ENCODE data around the gene MFSD2A. TPM values are rescaled to one million over a fixed set of nuclear protein-coding genes. Genes with fewer than 3 reads are reported as not detected.

Gene MFSD2A
- total RNA-seq, 1 experiment from 2014 or later, result 8.0 TPM

DNA sequence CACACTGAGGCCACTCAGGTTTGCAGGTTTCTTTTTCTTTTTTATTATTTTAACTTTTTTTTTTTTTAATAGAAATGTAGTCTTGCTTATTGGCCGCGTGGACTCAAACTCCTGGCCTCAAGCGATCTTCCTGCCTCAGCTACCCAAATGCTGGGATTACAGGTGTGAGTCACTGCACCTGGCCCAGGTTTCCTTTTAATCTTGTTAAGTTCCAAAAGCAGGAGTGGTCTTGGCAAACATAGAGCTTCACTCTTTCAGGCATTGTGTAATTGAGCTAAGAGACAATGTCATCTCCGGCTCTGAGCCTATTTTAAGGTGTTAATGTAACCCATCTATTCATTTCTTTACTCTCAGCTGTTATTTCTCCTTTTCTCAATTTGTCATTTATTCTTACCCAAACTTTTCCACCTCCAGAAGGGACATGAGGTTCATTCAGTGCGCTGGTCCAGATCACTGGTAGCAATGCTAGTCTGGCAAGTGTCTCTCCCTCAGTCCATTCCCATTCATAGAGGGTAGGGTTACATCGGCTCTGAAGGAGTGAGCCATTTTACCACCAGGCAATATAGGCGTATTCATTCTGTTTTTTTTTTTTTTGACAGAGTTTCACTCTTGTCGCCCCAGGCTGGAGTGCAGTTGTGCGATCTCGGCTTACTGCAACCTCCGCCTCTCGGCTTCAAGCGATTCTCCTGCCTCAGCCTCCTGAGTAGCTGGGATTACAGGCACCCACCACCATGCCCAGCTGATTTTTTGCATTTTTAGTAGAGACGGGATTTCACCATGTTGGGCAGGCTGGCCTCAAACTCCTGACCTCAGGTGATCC, 11.3 kb upstream of the MFSD2A start:
- ATAC-seq, result no peak
- no TSS peak for BruUV-seq (replicated peaks)

More for the DNA sequence above, 11.3 kb upstream of the MFSD2A start:
- CTCF ChIA-PET, result no interaction called here
- no peak overlapping the region for H3K27ac ChIP-seq (ENCODE audit: low read depth, low read length)
- no peaks in the 10 kb centered on the region for H3K4me1 ChIP-seq (ENCODE audit: control insufficient read depth in 1 of 2, insufficient read depth in 2 of 2, low read length in 2 of 2)
- no peak overlapping the region for H3K9ac ChIP-seq (ENCODE audit: low read length)
- RAD21 ChIA-PET (ENCODE audit: low non-redundant PET in 1 of 2, low total read pairs in 2 of 2, uncharacterized antibody in 2 of 2, unreplicated experiment in 2 of 2), result no interaction called here
- no peaks in the 10 kb centered on the region for H3K36me3 ChIP-seq (ENCODE audit: control insufficient read depth in 1 of 2, insufficient read depth in 2 of 2, low read length in 2 of 2)
- H2AFZ ChIP-seq (ENCODE audit: low read depth, low read length, poor library complexity, severe bottlenecking), result no peak overlapping the region
- no peaks in the 10 kb centered on the region for H3K9me2 ChIP-seq (ENCODE audit: insufficient read depth)
- H3K79me2 ChIP-seq (ENCODE audit: insufficient read depth, low read length), result no peaks in the 10 kb centered on the region
- no peaks in the 10 kb centered on the region for H3K9me3 ChIP-seq (ENCODE audit: control insufficient read depth in 1 of 2, insufficient read depth in 1 of 2, low read depth in 1 of 2, low read length in 2 of 2)
- no peak overlapping the region for H3K4me3 ChIP-seq (replicated peaks in 1 of 2; ENCODE audit: low read depth in 1 of 2, low read length in 2 of 2)
- DNase-seq (ENCODE audit: low read depth, low spot score), result no peak
- intact Hi-C loops (cut with micrococcal nuclease), result no loop called here
- no peaks in the 10 kb centered on the region for H3K27me3 ChIP-seq (ENCODE audit: insufficient read depth, low read length)
- H4K20me1 ChIP-seq (ENCODE audit: insufficient read depth), result no peaks in the 10 kb centered on the region
- no peak overlapping the region for H3K4me2 ChIP-seq (ENCODE audit: low read length)
- POLR2A ChIA-PET, result no interaction called here
- TF ChIP-seq, protein P1, sequence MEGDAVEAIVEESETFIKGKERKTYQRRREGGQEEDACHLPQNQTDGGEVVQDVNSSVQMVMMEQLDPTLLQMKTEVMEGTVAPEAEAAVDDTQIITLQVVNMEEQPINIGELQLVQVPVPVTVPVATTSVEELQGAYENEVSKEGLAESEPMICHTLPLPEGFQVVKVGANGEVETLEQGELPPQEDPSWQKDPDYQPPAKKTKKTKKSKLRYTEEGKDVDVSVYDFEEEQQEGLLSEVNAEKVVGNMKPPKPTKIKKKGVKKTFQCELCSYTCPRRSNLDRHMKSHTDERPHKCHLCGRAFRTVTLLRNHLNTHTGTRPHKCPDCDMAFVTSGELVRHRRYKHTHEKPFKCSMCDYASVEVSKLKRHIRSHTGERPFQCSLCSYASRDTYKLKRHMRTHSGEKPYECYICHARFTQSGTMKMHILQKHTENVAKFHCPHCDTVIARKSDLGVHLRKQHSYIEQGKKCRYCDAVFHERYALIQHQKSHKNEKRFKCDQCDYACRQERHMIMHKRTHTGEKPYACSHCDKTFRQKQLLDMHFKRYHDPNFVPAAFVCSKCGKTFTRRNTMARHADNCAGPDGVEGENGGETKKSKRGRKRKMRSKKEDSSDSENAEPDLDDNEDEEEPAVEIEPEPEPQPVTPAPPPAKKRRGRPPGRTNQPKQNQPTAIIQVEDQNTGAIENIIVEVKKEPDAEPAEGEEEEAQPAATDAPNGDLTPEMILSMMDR (IDR thresholded peaks at IDR 0.05 in 2 of 3, conservative IDR thresholded peaks at IDR 0.05 in 1 of 3; ENCODE audit: borderline replicate concordance in 1 of 3, insufficient read depth in 1 of 3, low read depth in 2 of 3, low read length in 2 of 3), result no peak
- TF ChIP-seq SIN3A (IDR thresholded peaks at IDR 0.05; ENCODE audit: low read depth), result no peak
- TF ChIP-seq CBX3 (IDR thresholded peaks at IDR 0.05; ENCODE audit: low read depth), result no peak
- TF ChIP-seq POLR2AphosphoS5 (IDR thresholded peaks at IDR 0.05; ENCODE audit: low read depth, low read length), result no peak
- TF ChIP-seq POLR2A (IDR thresholded peaks at IDR 0.05; ENCODE audit: borderline replicate concordance, extremely low read depth, insufficient read depth, insufficient read length), result no peak
- no peak for TF ChIP-seq ELF1 (IDR thresholded peaks at IDR 0.05; ENCODE audit: borderline replicate concordance, low read depth)
- TF ChIP-seq ZBTB33 (IDR thresholded peaks at IDR 0.05; ENCODE audit: extremely low read depth, insufficient replicate concordance, low read length), result no peak
- no peak for TF ChIP-seq EZH2phosphoT487 (IDR thresholded peaks at IDR 0.05; ENCODE audit: borderline replicate concordance)
- no peak for TF ChIP-seq SRF (IDR thresholded peaks at IDR 0.05; ENCODE audit: low read depth)
- TF ChIP-seq FOSL1 (IDR thresholded peaks at IDR 0.05; ENCODE audit: low read depth), result no peak
- no peak for TF ChIP-seq RAD21 (IDR thresholded peaks at IDR 0.05; ENCODE audit: low read depth)
- no peak for TF ChIP-seq JUND (IDR thresholded peaks at IDR 0.05)
- TF ChIP-seq SP1 (IDR thresholded peaks at IDR 0.05; ENCODE audit: low read depth), result no peak
- TF ChIP-seq CEBPB (IDR thresholded peaks at IDR 0.05; ENCODE audit: low read depth), result no peak
